DND-41 (cell line): ENCODE data around the gene PADI4.

Source experiments
- ATAC-seq: fragments of 200-7000 bp; cut with Tn5 transposase; 3 replicates; pipeline ENCODE4 v1.9.1; 2021; ENCODE audit warnings: low read depth; ENCODE audit not compliant: insufficient read depth
- DNase-seq: peaks from one replicate; pipeline ENCODE4 v3.0.0-alpha.2; 2020
- H2AFZ ChIP-seq: 2 replicates; pipeline ENCODE4 v1.6.0; 2012; ENCODE audit warnings: low read depth, low read length
- H3K27ac ChIP-seq: 2 replicates; pipeline ENCODE4 v1.5.1; 2012; ENCODE audit warnings: low read length, inconsistent platforms
- H3K27me3 ChIP-seq: fragments of 200-600 bp; sonication (generic); 2 replicates; pipeline ENCODE4 v1.6.0; 2012; ENCODE audit warnings: low read length, mild to moderate bottlenecking, inconsistent platforms; ENCODE audit not compliant: insufficient read depth, poor library complexity
- H3K36me3 ChIP-seq: 2 replicates; pipeline ENCODE4 v1.5.1; 2012; ENCODE audit warnings: low read length, inconsistent platforms; ENCODE audit not compliant: insufficient read depth
- H3K4me1 ChIP-seq: 2 replicates; pipeline ENCODE4 v1.5.1; 2012; ENCODE audit warnings: mild to moderate bottlenecking, low read length; ENCODE audit not compliant: insufficient read depth
- H3K4me2 ChIP-seq: 2 replicates; pipeline ENCODE4 v1.6.0; 2012; ENCODE audit warnings: mild to moderate bottlenecking, moderate library complexity, low read length, inconsistent platforms; ENCODE audit not compliant: insufficient read depth
- H3K4me3 ChIP-seq, 2 experiments: fragments of 200-600 bp in 1 of 2; shearing (Covaris generic) in 1 of 2; 2 replicates each; pipeline ENCODE4 v1.5.1; 2012 to 2016; ENCODE audit warnings: inconsistent platforms in 2 of 2, low read length in 2 of 2, mild to moderate bottlenecking in 2 of 2, low read depth in 1 of 2, moderate library complexity in 1 of 2
- H3K79me2 ChIP-seq: 2 replicates; pipeline ENCODE4 v1.6.0; 2012; ENCODE audit warnings: low read length, inconsistent platforms; ENCODE audit not compliant: insufficient read depth
- H3K9ac ChIP-seq: 2 replicates; pipeline ENCODE4 v1.6.0; 2012; ENCODE audit warnings: low read depth, mild to moderate bottlenecking, inconsistent platforms, low read length, moderate library complexity
- H3K9me3 ChIP-seq: 2 replicates; pipeline ENCODE4 v1.5.1; 2012; ENCODE audit warnings: low read length, moderate library complexity, mild to moderate bottlenecking, inconsistent platforms; ENCODE audit not compliant: insufficient read depth, severe bottlenecking
- H4K20me1 ChIP-seq: 2 replicates; pipeline ENCODE4 v1.6.0; 2012; ENCODE audit warnings: low read length; ENCODE audit not compliant: insufficient read depth
- CTCF ChIP-seq: IDR thresholded peaks from 2 replicates; pipeline ENCODE4 v1.5.1; 2012; ENCODE audit warnings: borderline replicate concordance, low read length, moderate library complexity, mild to moderate bottlenecking; ENCODE audit not compliant: poor library complexity, severe bottlenecking; ENCODE audit errors: extremely low read depth
- EZH2 ChIP-seq: IDR thresholded peaks from 3 replicates; pipeline ENCODE4 v1.6.1; 2012; ENCODE audit warnings: borderline replicate concordance, low read depth, mild to moderate bottlenecking, moderate library complexity, low read length, inconsistent platforms; ENCODE audit not compliant: severe bottlenecking

PADI4 gene

DNA sequence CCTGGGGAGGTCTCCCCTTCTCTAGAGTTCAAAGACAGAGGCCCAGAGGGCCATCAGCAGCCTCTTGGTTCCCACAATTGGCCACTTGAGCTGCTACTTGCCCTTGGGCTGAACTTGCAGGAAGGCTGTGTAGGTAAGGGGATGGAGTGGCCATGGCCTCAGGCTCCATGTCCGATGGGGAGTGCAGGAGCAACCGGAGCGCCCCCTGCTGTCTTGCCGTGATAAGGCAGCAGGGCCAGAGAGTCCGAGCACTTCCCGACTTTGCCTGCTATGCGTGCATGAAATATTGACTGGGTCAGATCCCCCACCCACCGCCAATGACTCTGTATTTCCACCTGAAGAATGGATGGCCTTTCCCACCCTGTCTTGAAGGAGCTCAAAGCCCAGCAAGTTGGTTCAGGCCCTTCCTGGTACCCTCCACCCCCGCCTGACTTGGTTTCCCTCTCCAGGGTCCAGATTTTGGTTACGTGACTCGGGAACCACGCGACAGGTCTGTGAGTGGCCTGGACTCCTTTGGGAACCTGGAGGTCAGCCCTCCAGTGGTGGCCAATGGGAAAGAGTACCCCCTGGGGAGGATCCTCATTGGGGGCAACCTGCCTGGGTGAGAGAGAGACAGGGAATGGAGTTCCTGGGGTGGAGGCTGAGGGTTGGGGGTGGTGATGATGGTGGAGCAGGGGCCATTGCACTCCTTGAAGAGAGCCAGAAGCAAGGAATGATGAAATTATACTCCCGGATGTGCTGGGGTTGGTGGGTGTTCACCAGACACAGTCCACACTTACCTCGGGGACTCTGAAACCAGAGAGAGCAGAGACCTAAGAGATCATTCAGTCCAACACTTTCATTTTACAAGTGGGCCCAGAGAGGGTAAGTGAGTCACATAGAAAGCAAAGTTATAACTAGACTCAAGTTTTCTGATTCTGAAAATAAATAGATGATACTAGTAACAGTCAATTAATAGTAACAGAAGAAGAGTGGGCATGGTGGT is 33.5 kb upstream of the PADI4 start:
- no peak overlapping the region for H2AFZ ChIP-seq
- no peaks in the 10 kb centered on the region for H3K36me3 ChIP-seq
- H3K79me2 ChIP-seq = no peaks in the 10 kb centered on the region
- DNase-seq (peak; percentile 26), ATAC-seq (no peak)
- H3K4me2 ChIP-seq = no peak overlapping the region
- no peaks in the 10 kb centered on the region for H3K9me3 ChIP-seq
- no peak for TF ChIP-seq EZH2
- TF ChIP-seq CTCF = peak; percentile 73
- H3K4me3 ChIP-seq = no peak overlapping the region
- H3K4me1 ChIP-seq = no peaks in the 10 kb centered on the region
- no peak overlapping the region for H3K9ac ChIP-seq
- H3K27ac ChIP-seq = no peak overlapping the region
- H4K20me1 ChIP-seq = no peaks in the 10 kb centered on the region
- peaks cover 3% of the 10 kb centered on the region for H3K27me3 ChIP-seq

DNA sequence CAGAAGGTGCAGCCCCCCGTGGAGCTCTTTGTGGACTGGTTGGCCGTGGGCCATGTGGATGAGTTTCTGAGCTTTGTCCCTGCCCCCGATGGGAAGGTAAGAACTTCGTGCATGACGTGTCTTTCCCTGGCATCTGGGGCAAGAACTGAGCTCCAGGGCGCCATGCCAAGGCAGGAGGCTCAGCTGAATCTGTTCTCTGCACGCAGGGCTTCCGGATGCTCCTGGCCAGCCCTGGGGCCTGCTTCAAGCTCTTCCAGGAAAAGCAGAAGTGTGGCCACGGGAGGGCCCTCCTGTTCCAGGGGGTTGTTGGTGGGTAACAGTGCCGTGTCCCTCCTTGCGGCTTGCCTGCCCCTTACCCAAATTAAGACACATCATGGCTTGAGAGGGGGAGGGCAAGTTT is 31.4 kb upstream of the PADI4 start:
- H3K4me3 ChIP-seq = no peak overlapping the region
- TF ChIP-seq EZH2 (no peak), CTCF (no peak)
- no peak overlapping the region for H3K4me2 ChIP-seq
- DNase-seq (no peak), ATAC-seq (no peak)
- no peaks in the 10 kb centered on the region for H3K36me3 ChIP-seq
- H2AFZ ChIP-seq = no peak overlapping the region
- H3K9ac ChIP-seq = no peak overlapping the region
- no peaks in the 10 kb centered on the region for H3K4me1 ChIP-seq
- H3K27ac ChIP-seq = no peak overlapping the region
- no peaks in the 10 kb centered on the region for H3K9me3 ChIP-seq
- no peaks in the 10 kb centered on the region for H4K20me1 ChIP-seq
- peaks cover 7% of the 10 kb centered on the region for H3K27me3 ChIP-seq
- no peaks in the 10 kb centered on the region for H3K79me2 ChIP-seq

DNA sequence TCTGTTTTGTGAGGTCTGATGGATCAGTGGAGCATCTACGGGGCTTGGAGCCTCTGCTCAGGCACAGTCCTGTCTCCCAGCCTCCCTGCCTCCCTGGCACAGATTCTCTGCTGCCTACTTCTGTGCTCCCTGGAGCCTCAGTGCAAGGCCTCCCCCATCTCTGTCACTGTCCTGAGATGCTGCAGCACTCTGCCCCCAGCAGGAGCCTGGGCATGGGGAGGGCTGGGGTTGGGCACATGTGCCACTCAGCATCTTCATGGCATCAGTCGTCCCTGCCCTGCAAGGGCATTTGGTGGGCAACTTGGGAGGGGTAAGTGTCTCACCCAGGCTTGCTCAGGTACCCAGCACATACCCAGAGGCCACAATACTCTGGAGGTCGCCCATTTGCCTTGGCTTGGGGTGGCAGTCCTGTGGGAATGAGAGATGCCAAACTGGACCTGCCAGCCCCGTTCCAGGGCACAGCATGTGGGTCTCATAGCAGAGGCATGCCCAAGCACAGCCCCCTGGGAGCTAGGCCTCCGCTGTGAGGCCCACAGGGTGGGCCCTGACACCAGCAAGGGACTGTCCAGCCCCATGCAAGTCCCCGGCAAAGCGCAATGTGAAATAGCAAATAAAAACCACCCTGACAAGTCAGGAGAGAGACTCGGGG is 30.4 kb upstream of the PADI4 start:
- TF ChIP-seq EZH2 = no peak
- no peak for TF ChIP-seq CTCF
- Histone ChIP-seq H3K27me3 (peaks cover 9% of the 10 kb centered on the region), H3K4me1 (no peaks in the 10 kb centered on the region), H3K4me2 (no peak overlapping the region), H3K9me3 (no peaks in the 10 kb centered on the region), H3K9ac (no peak overlapping the region), H3K36me3 (no peaks in the 10 kb centered on the region), H3K27ac (no peak overlapping the region), H2AFZ (no peak overlapping the region), H3K4me3 (no peak overlapping the region), H4K20me1 (no peaks in the 10 kb centered on the region), H3K79me2 (no peaks in the 10 kb centered on the region)
- ATAC-seq (no peak), DNase-seq (no peak)
